H4 (cell line): ENCODE data around the gene LAMB4. TPM values are rescaled to one million over a fixed set of nuclear protein-coding genes. Genes with fewer than 3 reads are reported as not detected.

Experiments used
- DNase-seq: peaks from one replicate; pipeline ENCODE4 v3.0.0-alpha.2; 2015; ENCODE audit warnings: low spot score
- total RNA-seq: library from RNA; depleted of rRNA; stranded (reverse); fragments of >200 nt; shearing (Covaris generic); gene quantifications from 2 replicates; pipeline ENCODE4 v1.2.3, GENCODE V29; 2014

The LAMB4 gene
- total RNA-seq, 1 experiment from 2014 or later, result 3.2 TPM

DNA sequence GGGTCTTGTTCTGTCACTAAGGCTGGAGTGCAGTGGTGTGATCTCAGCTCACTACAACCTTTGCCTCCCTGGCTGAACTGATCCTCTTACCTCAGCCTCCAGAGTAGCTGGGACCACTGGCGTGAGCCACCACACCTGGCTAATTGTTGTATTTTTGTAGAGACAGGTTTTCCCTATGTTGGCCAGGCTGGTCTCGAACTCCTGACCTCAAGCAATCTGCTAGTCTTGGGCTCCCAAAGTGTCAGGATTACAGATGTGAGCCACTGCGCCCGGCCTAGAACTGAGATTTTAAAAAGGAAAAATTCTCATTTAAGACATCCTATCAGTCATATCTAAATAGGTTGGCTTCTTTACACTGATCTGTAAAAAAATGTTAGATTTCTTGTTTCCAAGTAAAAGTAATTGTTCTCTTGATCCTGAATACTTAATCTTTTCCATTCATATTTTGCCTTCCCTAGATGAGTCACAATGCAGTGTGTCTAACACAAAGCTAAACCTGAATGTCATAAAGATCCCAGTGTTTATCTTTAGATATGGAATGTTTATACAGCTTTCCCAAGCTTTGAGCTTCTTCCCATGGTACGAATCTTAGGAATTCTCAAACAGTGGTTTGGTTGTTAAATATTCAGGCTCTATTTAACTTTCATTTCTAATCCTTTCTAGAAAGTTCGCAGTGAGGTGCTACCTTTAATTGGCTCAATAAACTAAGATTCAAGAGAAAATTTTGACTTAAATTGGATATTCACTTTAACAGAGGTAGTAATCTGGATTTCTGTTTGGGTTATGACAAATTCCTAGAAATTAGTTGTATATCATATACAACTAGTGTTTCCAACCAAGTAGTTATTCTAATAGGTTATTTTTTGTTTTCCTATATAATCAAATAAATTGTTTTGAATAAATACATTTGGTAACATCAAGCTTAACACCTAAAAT lies 115.1 kb downstream of the LAMB4 start:
- peak; percentile 87 for DNase-seq

DNA sequence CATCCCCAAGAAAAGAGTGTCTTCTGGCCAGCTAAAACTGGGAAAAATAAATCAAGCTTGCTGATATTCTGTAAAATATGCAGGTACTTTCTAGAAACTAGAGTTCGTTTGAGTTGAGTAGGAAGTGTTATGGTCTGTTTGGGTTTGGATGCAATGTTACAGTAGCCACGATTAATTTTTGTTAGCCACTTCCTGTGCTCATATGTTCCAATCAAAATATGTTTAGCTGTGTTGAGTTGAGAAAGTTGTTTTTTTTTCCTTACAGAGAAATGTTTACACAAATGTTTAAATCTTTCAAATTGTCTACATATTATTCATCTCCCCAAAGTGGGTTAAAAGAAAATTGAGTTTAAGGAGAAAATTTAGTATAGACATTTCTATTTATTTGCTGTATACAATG lies 115.9 kb downstream of the LAMB4 start:
- no peak for DNase-seq

- DNase-seq, result no peak
These were observed 117.4 kb downstream of the LAMB4 start for GRCh38 chr7:108012499-108013430.

GRCh38 chr7:108010377-108010776 lies 119.8 kb downstream of the LAMB4 start:
- DNase-seq, result no peak

DNA sequence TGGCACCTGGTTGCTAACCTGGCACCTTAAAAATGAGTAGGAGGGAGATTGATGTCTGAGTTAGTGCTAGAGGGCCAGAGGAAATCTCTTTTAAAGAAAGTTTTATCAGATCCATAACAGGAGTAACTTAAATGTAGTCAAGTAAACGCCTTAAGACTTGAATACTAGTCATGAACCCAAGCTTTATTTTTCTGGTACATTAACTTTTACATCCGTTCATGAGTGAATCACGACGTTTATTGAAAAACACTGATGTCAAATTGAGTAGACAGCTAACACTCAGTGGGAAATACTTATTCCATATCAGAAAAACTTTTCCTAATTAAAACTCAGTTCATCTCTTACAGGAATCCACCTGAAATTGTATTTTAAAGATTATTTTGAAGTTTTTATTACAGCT lies 120.3 kb downstream of the LAMB4 start:
- no peak for DNase-seq

DNA sequence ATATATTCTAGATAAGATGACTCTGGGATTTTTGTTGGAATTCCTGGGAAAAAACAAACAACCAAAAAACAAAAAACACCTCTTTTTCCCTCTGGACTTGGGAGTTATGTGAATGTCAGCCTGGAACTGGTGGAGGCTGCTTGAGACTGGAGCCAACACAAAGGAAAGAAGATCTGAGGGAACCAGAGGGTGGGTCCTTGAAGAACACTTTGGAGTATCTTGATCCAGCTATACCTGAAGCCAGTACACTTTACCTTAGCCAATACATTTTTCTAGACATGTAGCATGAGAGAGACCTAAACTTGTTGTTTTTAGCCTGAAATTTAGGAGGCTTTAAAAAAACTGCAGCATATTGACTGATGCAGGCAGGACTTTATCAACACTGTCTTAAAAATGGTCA lies 121.3 kb downstream of the LAMB4 start:
- DNase-seq, result no peak

- no peak for DNase-seq
These were observed 121.9 kb downstream of the LAMB4 start for GRCh38 chr7:108008240-108008639.

- DNase-seq, result no peak
These were observed 122.4 kb downstream of the LAMB4 start for GRCh38 chr7:108007762-108008161.

DNA sequence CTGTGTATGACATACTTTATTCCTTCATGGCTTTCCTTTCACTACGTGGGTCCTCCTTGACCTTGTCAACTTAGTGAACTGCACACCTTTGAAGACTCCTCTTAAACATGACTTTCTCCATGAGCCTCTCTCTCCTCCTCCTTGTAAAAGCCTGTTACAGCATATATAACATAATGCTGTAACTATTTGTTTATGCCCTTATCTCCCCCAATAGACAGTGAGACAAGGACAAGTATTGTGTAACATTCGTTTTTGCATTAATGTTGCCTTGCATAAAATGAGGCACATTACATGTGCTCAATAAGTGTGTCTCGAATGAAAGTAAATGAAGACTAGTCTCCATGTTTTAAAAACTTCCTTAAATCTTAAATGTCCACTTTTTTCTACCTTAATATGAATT lies 122.9 kb downstream of the LAMB4 start:
- no peak for DNase-seq

GRCh38 chr7:108004220-108005142 lies 125.7 kb downstream of the LAMB4 start:
- DNase-seq, result no peak

DNA sequence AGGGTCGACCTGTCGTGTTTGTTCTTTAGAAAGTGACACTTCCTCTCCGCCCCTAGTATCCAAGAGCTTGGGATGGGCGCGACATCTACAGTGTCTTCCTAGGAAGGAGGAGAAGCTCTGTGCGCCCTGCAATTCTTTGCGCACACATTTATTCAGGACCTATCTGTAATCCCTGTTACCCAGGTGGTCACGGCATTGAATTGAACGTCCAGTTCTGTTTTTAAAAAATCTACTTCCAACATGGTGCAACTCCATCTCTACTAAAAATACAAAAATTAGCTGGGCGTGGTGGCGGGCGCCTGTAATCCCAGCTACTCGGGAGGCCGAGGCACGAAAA lies 126.6 kb downstream of the LAMB4 start:
- DNase-seq, result no peak

DNA sequence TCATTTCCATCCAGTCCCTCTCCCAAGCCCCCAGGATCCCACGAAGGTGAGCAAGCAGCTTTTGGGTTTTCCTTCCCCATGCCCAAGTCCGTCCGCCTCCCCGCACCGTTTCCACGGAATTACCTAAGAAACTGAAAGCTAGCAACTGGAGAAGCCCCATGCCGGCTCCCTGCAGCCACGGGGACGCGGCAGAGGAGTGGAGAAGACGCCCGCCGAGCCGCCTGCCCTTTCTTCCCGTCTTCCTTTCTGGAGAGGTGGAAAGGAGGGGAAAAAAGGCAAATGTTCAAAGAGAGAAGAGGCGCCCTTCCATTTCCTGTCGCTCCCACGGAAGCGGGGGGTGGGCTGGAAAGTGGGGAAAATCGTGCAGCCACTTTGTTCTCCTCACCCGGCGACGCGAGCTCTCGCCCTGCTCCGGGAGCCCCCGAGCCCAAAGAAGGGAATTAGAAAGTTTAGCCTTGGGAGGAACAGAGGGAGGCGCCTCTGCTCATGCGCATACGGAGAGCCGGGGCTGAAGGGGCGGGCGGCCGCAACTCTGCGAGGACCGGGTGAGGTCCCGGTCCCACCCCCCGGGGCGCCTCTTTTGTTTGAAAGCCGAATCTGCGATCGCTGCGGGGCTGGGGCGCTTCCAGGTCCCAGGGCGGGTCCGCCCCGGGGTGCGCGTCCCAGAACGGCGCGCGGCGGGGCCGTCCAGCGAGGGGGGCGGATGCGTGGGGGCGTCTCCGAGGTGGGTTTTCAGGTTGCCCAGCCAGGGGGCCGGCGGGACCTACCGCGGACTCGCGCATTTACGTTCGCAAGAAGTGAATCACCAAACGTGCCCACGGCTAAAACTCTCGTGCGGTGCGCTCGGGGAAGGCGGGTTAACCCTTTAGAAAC lies 127.2 kb downstream of the LAMB4 start, which contains the start of gene LAMB1:
Gene LAMB1, minus strand, starts transcription at position 436 of the 873 bp plus-strand sequence. Its CDS starts 276 bp downstream, at position 160.
- peak; percentile 85 for DNase-seq

DNA sequence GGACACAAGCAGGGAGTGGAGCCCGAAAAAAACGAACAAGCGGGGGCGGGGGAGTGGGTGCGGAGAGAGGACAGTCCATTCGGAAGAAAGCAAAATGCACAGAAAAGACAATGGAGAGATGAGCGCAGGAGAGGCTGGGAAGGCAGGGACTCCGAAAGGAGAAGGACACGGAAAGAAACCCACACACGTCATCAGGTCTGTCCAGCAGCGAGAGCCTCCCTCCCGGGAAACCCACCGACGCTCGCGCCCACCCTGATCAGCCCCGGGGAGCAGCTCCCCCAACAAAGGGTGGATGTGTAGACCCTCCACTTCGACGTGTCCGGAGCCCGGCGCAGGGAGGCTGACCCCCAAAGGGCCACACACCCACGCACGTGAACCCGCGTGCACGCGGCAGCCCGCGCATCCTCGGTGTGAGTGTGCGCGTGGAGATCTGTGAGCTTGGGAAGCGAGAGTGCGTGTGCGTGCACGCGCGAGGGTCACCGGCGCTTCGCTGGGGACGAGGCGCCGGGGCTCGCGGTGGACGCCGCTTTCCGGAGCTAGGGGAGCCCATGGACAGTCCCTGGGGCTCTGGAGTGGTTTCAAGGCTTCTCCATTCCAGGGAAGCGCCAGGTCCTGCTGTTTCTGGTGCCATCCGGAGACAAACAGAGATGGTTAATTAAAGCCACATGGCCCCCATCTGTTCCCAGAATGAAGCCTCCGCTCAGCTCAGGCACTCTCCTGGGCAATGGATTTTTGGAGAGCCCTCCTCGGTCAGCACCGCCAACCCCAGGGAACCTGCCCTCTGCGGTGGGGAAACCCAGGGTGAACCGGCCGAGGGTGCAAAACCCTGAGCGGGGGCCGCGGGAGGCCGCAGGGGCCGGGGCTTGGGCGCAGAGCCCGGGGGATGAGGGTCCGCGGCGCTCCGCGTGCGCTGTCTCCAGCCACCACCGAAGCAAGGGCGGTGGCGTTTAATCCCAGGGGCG lies 128.1 kb downstream of the LAMB4 start:
- no peak for DNase-seq

DNA sequence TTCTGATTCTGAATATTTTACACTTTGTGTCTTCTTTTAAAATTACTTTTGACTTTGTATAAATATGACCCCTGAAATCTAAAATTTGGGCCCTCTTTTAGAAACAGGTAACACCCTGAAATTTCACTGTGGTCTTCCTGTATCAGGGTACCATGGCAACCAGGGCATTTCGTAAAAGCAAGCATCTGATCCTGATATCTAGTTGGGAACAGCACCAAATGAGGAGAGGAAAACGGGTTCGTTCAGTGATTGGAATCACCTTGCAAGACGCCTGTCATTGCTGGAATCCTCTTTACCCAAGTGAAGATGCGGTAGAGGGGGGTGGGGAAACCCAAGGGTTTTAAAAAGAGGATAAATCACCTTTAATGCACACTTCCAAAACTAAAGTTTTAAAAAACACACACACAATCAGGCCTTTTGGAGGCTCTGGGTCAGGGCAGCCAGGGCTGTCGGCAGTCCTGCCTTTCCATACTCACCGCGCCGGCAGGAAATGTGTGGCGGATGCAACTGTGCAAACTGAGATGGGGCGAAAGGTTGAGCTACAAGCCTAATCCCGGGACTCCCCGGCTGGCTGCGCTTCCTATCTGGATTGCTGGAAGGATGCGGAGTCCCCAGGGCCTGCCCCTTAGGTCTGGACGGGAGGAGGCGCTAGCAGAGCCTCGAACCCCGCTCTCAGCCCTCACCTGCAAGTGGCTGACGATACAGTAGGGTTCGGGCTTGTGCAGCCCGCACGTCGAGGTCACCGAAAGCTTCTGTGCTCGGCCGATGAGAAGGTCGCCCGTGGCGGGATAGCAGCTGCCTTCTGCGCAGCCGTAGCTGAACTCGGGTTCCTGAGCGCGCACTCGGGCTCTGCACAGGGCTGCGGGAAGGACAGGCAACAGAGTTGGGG lies 129.0 kb downstream of the LAMB4 start:
- DNase-seq, result no peak

- peak; percentile 53 for DNase-seq
These were observed 130.2 kb downstream of the LAMB4 start for GRCh38 chr7:107999779-108000560.

GRCh38 chr7:107998660-107999480 lies 131.3 kb downstream of the LAMB4 start:
- DNase-seq, result no peak
